Mesothelial cell of epicardium (in vitro differentiated cells): ENCODE results near the gene HOXB7. TPM values are rescaled to one million over a fixed set of nuclear protein-coding genes. Genes with fewer than 3 reads are reported as not detected.

Source experiments
- DNase-seq, 2 experiments: peaks; one replicate each; pipeline ENCODE4 v3.0.0; 2021; ENCODE audit warnings: low spot score in 2 of 2; ENCODE audit not compliant: unreplicated experiment in 2 of 2
- H3K27ac Mint-ChIP-seq: 2 replicates; pipeline ENCODE4 v1.8.0; 2021; ENCODE audit warnings: mixed read lengths
- H3K27me3 Mint-ChIP-seq: 2 replicates; pipeline ENCODE4 v1.8.0; 2021; ENCODE audit warnings: low read depth, mixed read lengths
- H3K36me3 Mint-ChIP-seq: 2 replicates; pipeline ENCODE4 v1.8.0; 2021; ENCODE audit warnings: mixed read lengths
- H3K4me1 Mint-ChIP-seq: 2 replicates; pipeline ENCODE4 v1.8.0; 2021; ENCODE audit warnings: mixed read lengths
- H3K4me3 Mint-ChIP-seq: 2 replicates; pipeline ENCODE4 v1.8.0; 2021; ENCODE audit warnings: mild to moderate bottlenecking, moderate library complexity, mixed read lengths
- H3K9me3 Mint-ChIP-seq: 2 replicates; pipeline ENCODE4 v1.8.0; 2021; ENCODE audit warnings: mixed read lengths
- CTCF ChIP-seq: fragments of 200-600 bp; sonication (generic); IDR thresholded peaks from one replicate; pipeline ENCODE4 v1.5.0; 2021; ENCODE audit warnings: antibody characterized with exemption; ENCODE audit not compliant: unreplicated experiment
- total RNA-seq: library from RNA; stranded (reverse); gene quantifications from 3 replicates; pipeline ENCODE4 v1.2.1, GENCODE V29; 2021

The HOXB7 gene
- total RNA-seq, 1 donor from 2014 or later, result 20.3 TPM

DNA sequence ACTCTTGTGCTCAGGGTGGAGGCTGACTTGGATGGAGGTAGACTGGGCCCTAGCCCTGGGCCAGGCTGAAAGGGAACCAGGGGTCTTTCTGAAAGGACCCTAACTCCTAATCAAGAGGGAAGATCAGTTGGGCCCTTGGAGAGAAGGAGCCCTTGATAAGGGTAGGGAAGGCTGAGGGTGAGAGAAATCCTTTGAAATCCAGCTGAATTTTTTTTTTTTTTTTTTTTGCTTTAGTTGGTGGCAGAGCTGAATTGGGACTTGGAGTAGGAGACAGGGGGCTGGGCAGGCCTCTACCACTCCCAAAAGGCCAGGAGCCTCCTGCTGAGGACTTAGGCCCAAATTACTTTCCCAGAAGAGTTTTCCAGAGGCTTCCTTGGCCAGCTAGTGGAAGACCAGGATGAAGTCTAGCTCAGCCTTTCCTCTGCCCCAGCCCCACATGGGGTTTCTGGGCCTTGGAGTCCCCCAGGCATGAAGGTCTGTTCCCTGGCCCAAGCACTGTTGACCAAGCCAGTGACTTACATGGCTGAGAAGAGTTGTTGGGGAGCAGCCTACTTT lies 20.1 kb downstream of the HOXB7 start:
- H3K4me1 Mint-ChIP-seq, result peaks cover 56% of the 10 kb centered on the region
- H3K4me3 Mint-ChIP-seq, result peak overlapping the region; percentile 90
- no peaks in the 10 kb centered on the region for H3K27me3 Mint-ChIP-seq
- H3K27ac Mint-ChIP-seq, result peak overlapping the region; percentile 100
- no peaks in the 10 kb centered on the region for H3K9me3 Mint-ChIP-seq
- DNase-seq, result no peak
- no peak for TF ChIP-seq CTCF
- peaks cover 36% of the 10 kb centered on the region for H3K36me3 Mint-ChIP-seq

DNA sequence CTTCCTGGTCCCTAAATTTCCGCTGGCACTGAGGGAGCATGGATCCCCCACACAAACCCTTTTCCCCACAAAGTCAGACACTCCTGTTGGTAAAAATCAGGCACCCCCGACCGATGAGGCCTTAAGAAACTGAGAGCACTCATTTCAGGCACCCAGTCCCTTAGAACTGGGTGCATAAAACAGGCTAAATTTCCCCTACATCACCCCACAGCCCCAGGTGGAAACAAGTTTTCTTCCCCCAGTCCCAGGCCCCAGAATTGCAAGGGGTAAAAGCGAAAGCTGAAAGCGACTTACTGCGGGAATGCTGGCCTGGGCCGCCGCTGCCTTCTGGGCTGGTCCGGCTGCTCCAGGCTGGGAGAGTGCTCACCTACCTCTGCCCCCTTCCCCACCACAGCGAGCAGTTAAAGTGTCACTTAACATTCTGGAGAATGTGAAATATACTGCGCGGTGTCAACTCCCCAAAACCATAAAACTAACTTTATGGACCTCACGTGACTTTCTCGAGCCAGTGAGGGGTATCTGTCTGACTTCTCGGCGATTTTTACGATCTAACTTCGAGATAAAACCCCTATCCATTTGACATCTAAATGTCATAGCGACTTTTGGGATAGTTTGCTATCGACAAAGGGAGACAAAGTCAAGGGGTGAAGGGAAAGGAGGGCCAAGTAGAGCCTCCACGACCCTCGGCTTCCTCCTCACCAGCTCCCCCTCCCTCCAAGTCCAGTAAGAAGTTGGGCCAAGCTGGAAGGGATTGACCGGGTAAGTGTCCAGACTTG lies 20.8 kb downstream of the HOXB7 start, which contains the start of gene HOXB3:
Gene HOXB3 (minus strand): TSS at position 411 of the 776 bp plus-strand sequence. CDS start 37,767 bp downstream, outside the sequence.
- Mint-ChIP-seq H3K4me1 (peaks cover 54% of the 10 kb centered on the region), H3K4me3 (peak within 1 kb of the TSS; percentile 90), H3K9me3 (no peaks in the 10 kb centered on the region), H3K27ac (peak within 1 kb of the TSS; percentile 100), H3K36me3 (peaks cover 36% of the 10 kb centered on the region), H3K27me3 (no peaks in the 10 kb centered on the region)
- DNase-seq, result peak in 1 of 2 experiments; percentile 71
- TF ChIP-seq CTCF, result no peak

GRCh38 chr17:48589060-48589830 lies 21.6 kb downstream of the HOXB7 start:
- H3K36me3 Mint-ChIP-seq, result peaks cover 39% of the 10 kb centered on the region
- H3K27ac Mint-ChIP-seq, result peak overlapping the region; percentile 100
- no peak for TF ChIP-seq CTCF
- H3K4me1 Mint-ChIP-seq, result peaks cover 53% of the 10 kb centered on the region
- no peaks in the 10 kb centered on the region for H3K9me3 Mint-ChIP-seq
- DNase-seq, result no peak
- peak overlapping the region; percentile 90 for H3K4me3 Mint-ChIP-seq
- no peaks in the 10 kb centered on the region for H3K27me3 Mint-ChIP-seq

DNA sequence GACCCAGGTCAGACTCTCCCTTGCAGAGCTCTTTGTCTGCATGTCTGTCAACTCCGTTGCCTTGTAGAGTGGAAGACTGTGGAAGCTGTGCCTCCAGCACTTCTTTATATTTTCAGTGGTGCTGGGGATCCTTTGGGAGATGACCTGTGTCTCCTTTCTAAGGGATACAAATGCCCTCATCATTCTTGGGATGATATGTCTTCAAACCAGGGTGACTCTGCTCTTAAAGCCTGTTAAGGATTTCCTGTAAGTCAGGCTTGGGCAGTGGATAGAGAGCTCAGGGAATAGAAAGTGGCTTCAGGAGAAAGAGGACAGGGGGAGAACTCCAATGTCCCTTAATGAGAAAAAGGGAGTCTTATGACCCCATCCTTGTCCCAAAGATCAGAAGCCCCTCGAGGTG lies 22.3 kb downstream of the HOXB7 start:
- Mint-ChIP-seq H3K36me3 (peaks cover 45% of the 10 kb centered on the region), H3K9me3 (no peaks in the 10 kb centered on the region), H3K4me1 (peaks cover 56% of the 10 kb centered on the region), H3K27me3 (no peaks in the 10 kb centered on the region), H3K27ac (peak overlapping the region; percentile 100), H3K4me3 (peak overlapping the region; percentile 90)
- no peak for DNase-seq
- no peak for TF ChIP-seq CTCF

DNA sequence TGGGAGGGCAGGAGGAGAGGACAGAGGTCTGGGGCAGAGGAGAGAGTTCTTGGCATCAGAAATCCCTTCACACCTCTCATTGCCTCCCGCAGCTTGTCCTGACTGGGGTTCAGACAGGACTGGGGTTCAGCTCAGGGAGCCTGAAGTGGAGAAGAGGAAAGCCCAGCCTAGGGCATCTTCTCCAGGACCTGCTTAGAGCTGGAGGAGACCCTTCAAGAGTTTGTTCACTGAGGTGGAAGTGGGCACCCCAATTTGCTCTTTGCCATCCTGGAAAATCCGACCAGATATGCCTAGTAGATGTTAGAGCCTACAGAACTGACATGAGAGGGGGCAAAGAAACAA lies 22.8 kb downstream of the HOXB7 start:
- H3K27ac Mint-ChIP-seq, result peak overlapping the region; percentile 100
- no peaks in the 10 kb centered on the region for H3K27me3 Mint-ChIP-seq
- H3K9me3 Mint-ChIP-seq, result no peaks in the 10 kb centered on the region
- H3K4me3 Mint-ChIP-seq, result peak overlapping the region; percentile 90
- no peak for DNase-seq
- peaks cover 48% of the 10 kb centered on the region for H3K36me3 Mint-ChIP-seq
- H3K4me1 Mint-ChIP-seq, result peaks cover 61% of the 10 kb centered on the region
- no peak for TF ChIP-seq CTCF
